HG03103 (cell line): ENCODE data around the gene MISP3.

ENCODE experiments used
- ATAC-seq: cut with Tn5 transposase; IDR thresholded peaks from one replicate; pipeline ENCODE4 v1.9.1; 2021; ENCODE audit warnings: low read depth; ENCODE audit not compliant: unreplicated experiment

Gene MISP3

GRCh38 chr19:14118165-14119051, 45.8 kb downstream of the MISP3 start:
- ATAC-seq, result peak; percentile 7

GRCh38 chr19:14119146-14119545, 46.6 kb downstream of the MISP3 start:
- ATAC-seq, result no peak

GRCh38 chr19:14119644-14120496, 47.3 kb downstream of the MISP3 start:
- ATAC-seq, result no peak

GRCh38 chr19:14120497-14120780, 47.9 kb downstream of the MISP3 start:
- ATAC-seq, result no peak

GRCh38 chr19:14122924-14123323, 50.3 kb downstream of the MISP3 start:
- ATAC-seq, result no peak
